Ramos (cell line): ENCODE data around the gene PCDHB9.
"Not testable (repeated sequence)": the region's sequence is repeated elsewhere in the genome, so short reads cannot be mapped to it uniquely, and the experiment has no call there.

Experiments
- in situ Hi-C: fragments of 300-500 bp; cut with MboI; formaldehyde crosslinking; loops from one replicate; pipeline ENCODE4 v1.14.3; 2022; ENCODE audit warnings: low sequenced_read_pairs; ENCODE audit not compliant: unreplicated experiment

PCDHB9 gene

DNA sequence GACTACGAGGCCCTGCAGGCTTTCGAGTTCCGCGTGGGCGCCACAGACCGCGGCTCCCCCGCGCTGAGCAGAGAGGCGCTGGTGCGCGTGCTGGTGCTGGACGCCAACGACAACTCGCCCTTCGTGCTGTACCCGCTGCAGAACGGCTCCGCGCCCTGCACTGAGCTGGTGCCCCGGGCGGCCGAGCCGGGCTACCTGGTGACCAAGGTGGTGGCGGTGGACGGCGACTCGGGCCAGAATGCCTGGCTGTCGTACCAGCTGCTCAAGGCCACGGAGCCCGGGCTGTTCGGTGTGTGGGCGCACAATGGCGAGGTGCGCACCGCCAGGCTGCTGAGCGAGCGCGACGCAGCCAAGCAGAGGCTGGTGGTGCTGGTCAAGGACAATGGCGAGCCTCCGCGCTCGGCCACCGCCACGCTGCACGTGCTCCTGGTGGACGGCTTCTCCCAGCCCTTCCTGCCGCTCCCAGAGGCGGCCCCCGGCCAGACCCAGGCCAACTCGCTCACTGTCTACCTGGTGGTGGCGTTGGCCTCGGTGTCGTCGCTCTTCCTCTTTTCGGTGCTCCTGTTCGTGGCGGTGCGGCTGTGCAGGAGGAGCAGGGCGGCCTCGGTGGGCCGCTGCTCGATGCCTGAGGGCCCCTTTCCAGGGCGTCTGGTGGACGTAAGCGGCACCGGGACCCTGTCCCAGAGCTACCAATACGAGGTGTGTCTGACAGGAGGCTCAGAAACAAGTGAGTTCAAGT, 2.7 kb upstream of the PCDHB9 start:
- in situ Hi-C loops, result not testable (repeated sequence)

- in situ Hi-C loops, result not testable (repeated sequence)
Observed at GRCh38 chr5:141188682-141189081, 1.7 kb downstream of the PCDHB9 start.

DNA sequence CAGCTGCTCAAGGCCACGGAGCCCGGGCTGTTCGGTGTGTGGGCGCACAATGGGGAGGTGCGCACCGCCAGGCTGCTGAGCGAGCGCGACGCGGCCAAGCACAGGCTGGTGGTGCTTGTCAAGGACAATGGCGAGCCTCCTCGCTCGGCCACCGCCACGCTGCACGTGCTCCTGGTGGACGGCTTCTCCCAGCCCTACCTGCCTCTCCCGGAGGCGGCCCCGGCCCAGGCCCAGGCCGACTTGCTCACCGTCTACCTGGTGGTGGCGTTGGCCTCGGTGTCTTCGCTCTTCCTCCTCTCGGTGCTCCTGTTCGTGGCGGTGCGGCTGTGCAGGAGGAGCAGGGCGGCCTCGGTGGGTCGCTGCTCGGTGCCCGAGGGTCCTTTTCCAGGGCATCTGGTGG, 2.2 kb downstream of the PCDHB9 start:
- in situ Hi-C loops, result not testable (repeated sequence)

GRCh38 chr5:141192110-141192725, 5.3 kb downstream of the PCDHB9 start, which contains the start of gene PCDHB10:
Gene PCDHB10, plus strand, starts transcription at chr5:141192353. Its CDS starts 200 bp downstream, at chr5:141192553.
- in situ Hi-C loops, result no loop called here

DNA sequence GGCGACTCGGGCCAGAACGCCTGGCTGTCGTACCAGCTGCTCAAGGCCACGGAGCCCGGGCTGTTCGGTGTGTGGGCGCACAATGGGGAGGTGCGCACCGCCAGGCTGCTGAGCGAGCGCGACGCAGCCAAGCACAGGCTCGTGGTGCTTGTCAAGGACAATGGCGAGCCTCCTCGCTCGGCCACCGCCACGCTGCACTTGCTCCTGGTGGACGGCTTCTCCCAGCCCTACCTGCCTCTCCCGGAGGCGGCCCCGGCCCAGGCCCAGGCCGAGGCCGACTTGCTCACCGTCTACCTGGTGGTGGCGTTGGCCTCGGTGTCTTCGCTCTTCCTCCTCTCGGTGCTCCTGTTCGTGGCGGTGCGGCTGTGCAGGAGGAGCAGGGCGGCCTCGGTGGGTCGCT, 7.4 kb downstream of the PCDHB9 start:
- in situ Hi-C loops, result not testable (repeated sequence)

DNA sequence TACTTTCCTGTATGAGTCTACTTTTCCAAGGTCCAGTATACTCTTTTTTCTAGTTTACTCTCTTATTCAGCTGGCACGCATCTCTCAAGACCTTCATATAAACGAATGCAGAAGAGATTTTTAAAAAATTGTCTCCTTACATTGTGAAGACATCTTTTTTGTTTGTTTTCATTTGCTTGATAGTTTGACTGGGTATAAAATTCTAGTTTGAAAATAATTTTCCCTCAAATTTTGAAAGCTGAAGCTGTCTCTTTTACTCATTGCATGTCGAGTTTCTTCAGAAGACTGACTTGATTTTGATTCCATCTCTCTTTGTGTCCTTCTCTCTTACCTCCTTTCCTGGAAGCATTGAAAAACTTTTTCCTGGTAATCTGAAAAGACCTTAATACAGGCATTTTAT, 9.4 kb downstream of the PCDHB9 start:
- in situ Hi-C loops, result no loop called here

GRCh38 chr5:141199359-141200235, 12.6 kb downstream of the PCDHB9 start, which contains the start of gene PCDHB11:
Gene PCDHB11, plus strand, starts transcription at chr5:141199627. Its CDS starts 148 bp downstream, at chr5:141199775.
- in situ Hi-C loops, result no loop called here

GRCh38 chr5:141201126-141201525, 14.2 kb downstream of the PCDHB9 start:
- in situ Hi-C loops, result not testable (repeated sequence)

- in situ Hi-C loops, result not testable (repeated sequence)
Observed at GRCh38 chr5:141201646-141202045, 14.7 kb downstream of the PCDHB9 start.

GRCh38 chr5:141208478-141208877, 21.5 kb downstream of the PCDHB9 start, which contains the start of gene PCDHB12:
Gene PCDHB12, plus strand, starts transcription at chr5:141208719. Its CDS starts 189 bp downstream, at chr5:141208908.
- in situ Hi-C loops, result no loop called here

GRCh38 chr5:141210281-141210680, 23.3 kb downstream of the PCDHB9 start:
- in situ Hi-C loops, result loop anchor here (10.0 kb wide), 1 partner anchor 345 kb away; no protein-coding TSS in a partner anchor

GRCh38 chr5:141210849-141211248, 23.9 kb downstream of the PCDHB9 start:
- in situ Hi-C loops, result loop anchor here (10.0 kb wide), 1 partner anchor 344 kb away; no protein-coding TSS in a partner anchor

- in situ Hi-C loops, result loop anchor here (10.0 kb wide), 1 partner anchor 341 kb away; no protein-coding TSS in a partner anchor
Observed at GRCh38 chr5:141213656-141214339, 26.8 kb downstream of the PCDHB9 start, which contains the start of gene PCDHB13. Gene PCDHB13, plus strand, starts transcription at chr5:141213919. Its CDS starts 205 bp downstream, at chr5:141214124.

DNA sequence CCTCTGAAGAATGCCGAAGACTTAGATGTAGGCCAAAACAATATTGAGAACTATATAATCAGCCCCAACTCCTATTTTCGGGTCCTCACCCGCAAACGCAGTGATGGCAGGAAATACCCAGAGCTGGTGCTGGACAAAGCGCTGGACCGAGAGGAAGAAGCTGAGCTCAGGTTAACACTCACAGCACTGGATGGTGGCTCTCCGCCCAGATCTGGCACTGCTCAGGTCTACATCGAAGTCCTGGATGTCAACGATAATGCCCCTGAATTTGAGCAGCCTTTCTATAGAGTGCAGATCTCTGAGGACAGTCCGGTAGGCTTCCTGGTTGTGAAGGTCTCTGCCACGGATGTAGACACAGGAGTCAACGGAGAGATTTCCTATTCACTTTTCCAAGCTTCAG, 27.6 kb downstream of the PCDHB9 start:
- in situ Hi-C loops, result loop anchor here (10.0 kb wide), 1 partner anchor 340 kb away; no protein-coding TSS in a partner anchor

DNA sequence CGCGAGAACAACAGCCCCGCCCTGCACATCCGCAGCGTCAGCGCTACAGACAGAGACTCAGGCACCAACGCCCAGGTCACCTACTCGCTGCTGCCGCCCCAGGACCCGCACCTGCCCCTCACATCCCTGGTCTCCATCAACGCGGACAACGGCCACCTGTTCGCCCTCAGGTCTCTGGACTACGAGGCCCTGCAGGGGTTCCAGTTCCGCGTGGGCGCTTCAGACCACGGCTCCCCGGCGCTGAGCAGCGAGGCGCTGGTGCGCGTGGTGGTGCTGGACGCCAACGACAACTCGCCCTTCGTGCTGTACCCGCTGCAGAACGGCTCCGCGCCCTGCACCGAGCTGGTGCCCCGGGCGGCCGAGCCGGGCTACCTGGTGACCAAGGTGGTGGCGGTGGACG, 28.5 kb downstream of the PCDHB9 start:
- in situ Hi-C loops, result loop anchor here (10.0 kb wide), 1 partner anchor 339 kb away; no protein-coding TSS in a partner anchor

DNA sequence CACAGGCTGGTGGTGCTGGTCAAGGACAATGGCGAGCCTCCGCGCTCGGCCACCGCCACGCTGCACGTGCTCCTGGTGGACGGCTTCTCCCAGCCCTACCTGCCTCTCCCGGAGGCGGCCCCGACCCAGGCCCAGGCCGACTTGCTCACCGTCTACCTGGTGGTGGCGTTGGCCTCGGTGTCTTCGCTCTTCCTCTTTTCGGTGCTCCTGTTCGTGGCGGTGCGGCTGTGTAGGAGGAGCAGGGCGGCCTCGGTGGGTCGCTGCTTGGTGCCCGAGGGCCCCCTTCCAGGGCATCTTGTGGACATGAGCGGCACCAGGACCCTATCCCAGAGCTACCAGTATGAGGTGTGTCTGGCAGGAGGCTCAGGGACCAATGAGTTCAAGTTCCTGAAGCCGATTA, 29.1 kb downstream of the PCDHB9 start:
- in situ Hi-C loops, result loop anchor here (10.0 kb wide), 1 partner anchor 339 kb away; no protein-coding TSS in a partner anchor

GRCh38 chr5:141223112-141223783, 36.3 kb downstream of the PCDHB9 start, which contains the start of gene PCDHB14:
Gene PCDHB14, plus strand, starts transcription at chr5:141223343. Its CDS starts 163 bp downstream, at chr5:141223506.
- in situ Hi-C loops, result no loop called here

DNA sequence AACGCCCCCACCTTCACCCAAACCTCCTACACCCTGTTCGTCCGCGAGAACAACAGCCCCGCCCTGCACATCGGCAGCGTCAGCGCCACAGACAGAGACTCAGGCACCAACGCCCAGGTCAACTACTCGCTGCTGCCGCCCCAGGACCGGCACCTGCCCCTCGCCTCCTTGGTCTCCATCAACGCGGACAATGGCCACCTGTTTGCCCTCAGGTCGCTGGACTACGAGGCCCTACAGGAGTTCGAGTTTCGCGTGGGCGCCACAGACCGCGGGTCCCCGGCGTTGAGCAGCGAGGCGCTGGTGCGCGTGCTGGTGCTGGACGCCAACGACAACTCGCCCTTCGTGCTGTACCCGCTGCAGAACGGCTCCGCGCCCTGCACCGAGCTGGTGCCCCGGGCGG, 37.9 kb downstream of the PCDHB9 start:
- in situ Hi-C loops, result not testable (repeated sequence)

DNA sequence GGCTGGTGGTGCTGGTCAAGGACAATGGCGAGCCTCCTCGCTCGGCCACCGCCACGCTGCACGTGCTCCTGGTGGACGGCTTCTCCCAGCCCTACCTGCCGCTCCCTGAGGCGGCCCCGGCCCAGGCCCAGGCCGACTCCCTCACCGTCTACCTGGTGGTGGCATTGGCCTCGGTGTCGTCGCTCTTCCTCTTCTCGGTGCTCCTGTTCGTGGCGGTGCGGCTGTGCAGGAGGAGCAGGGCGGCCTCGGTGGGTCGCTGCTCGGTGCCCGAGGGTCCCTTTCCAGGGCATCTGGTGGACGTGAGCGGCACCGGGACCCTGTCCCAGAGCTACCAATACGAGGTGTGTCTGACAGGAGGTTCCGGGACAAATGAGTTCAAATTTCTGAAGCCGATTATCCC, 38.5 kb downstream of the PCDHB9 start:
- in situ Hi-C loops, result not testable (repeated sequence)
